Activated T-cell treated with anti-CD3 and anti-CD28 coated beads, Interleukin-2, amount 50 U/mL, for 24 hours (primary cell): ENCODE data around the gene OR5J2.
"Not testable (repeated sequence)": the region's sequence is repeated elsewhere in the genome, so short reads cannot be mapped to it uniquely, and the experiment has no call there.

Experiments
- DNase-seq: peaks from one replicate; pipeline ENCODE4 v3.0.0-alpha.2; 2020
- H3K27ac Mint-ChIP-seq: 2 replicates; pipeline ENCODE4 v1.8.0; 2020; ENCODE audit warnings: mild to moderate bottlenecking, mixed read lengths
- H3K27me3 Mint-ChIP-seq: 2 replicates; pipeline ENCODE4 v1.8.0; 2020; ENCODE audit warnings: mixed read lengths
- H3K36me3 Mint-ChIP-seq: 2 replicates; pipeline ENCODE4 v1.8.0; 2020; ENCODE audit warnings: low read depth, mixed read lengths
- H3K4me1 Mint-ChIP-seq: 2 replicates; pipeline ENCODE4 v1.8.0; 2020; ENCODE audit warnings: low read depth, mixed read lengths
- H3K4me3 Mint-ChIP-seq: 2 replicates; pipeline ENCODE4 v1.8.0; 2020; ENCODE audit warnings: mild to moderate bottlenecking, moderate library complexity, mixed read lengths
- H3K9me3 Mint-ChIP-seq: 2 replicates; pipeline ENCODE4 v1.8.0; 2020; ENCODE audit warnings: mixed read lengths

OR5J2 gene

DNA sequence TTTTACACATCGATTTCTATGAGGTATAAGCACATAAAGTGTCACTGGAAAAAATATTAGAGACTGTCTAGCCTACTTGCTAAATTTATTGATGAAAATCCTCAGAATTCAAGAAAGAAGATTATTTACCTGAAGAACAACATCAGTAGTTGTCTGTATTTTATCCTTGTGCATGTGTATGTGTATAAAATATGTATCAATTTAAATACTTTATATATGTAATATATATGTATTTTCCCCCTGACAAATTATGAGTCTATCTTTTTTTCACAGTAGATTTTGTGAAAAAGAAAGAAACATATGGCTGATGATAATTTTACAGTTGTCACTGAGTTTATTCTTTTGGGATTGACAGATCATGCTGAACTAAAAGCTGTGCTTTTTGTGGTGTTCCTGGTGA is at the start of gene OR5J2:
Gene OR5J2, plus strand, starts transcription at position 301 of the 400 bp plus-strand sequence. Its CDS starts 0 bp downstream, at position 301.
- no peaks in the 10 kb centered on the region for H3K4me1 Mint-ChIP-seq
- H3K36me3 Mint-ChIP-seq = no peaks in the 10 kb centered on the region
- no peaks in the 10 kb centered on the region for H3K27me3 Mint-ChIP-seq
- peaks cover 11% of the 10 kb centered on the region for H3K9me3 Mint-ChIP-seq
- no peak for DNase-seq
- H3K27ac Mint-ChIP-seq = no peak within 1 kb of the TSS
- H3K4me3 Mint-ChIP-seq = no peak within 1 kb of the TSS

GRCh38 chr11:56140151-56140661 is 36.2 kb upstream of the OR5J2 start, which contains the start of gene OR8J3:
OR8J3 (minus strand) TSS chr11:56140201; CDS start chr11:56137718, 2,483 bp downstream.
- Mint-ChIP-seq H3K27ac (no peak within 1 kb of the TSS), H3K9me3 (peaks cover 25% of the 10 kb centered on the region), H3K4me1 (no peaks in the 10 kb centered on the region), H3K36me3 (no peaks in the 10 kb centered on the region), H3K27me3 (no peaks in the 10 kb centered on the region), H3K4me3 (no peak within 1 kb of the TSS)
- no peak for DNase-seq

- H3K4me3 Mint-ChIP-seq, H3K4me1 Mint-ChIP-seq, DNase-seq, H3K27me3 Mint-ChIP-seq, H3K36me3 Mint-ChIP-seq, H3K27ac Mint-ChIP-seq: not testable (repeated sequence)
- H3K9me3 Mint-ChIP-seq = peaks cover 14% of the 10 kb centered on the region
Measured at GRCh38 chr11:56143681-56144080, 32.7 kb upstream of the OR5J2 start.

DNA sequence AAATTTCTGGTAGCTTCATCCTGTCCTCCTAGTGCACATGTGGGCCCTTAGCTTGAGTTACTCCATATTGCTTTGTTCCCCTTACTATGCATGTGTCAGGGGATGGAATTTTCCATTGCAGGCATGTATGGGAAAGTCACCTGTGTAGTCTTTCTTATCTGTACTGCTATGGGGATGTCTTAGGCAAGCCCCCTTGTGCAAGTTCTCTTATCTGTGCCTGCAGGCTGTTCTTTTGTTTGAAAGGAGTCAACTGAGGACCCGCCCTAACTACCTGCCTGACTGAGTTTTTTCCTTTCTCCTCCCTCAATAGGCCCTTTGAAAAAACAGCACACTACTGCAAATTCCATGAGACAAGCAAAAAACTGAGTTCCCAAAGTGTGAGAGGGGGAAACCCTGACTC is 25.0 kb upstream of the OR5J2 start:
- Mint-ChIP-seq H3K27ac (no peak overlapping the region), H3K36me3 (no peaks in the 10 kb centered on the region), H3K4me3 (no peak overlapping the region), H3K9me3 (peaks cover 30% of the 10 kb centered on the region), H3K27me3 (no peaks in the 10 kb centered on the region), H3K4me1 (no peaks in the 10 kb centered on the region)
- DNase-seq = no peak

DNA sequence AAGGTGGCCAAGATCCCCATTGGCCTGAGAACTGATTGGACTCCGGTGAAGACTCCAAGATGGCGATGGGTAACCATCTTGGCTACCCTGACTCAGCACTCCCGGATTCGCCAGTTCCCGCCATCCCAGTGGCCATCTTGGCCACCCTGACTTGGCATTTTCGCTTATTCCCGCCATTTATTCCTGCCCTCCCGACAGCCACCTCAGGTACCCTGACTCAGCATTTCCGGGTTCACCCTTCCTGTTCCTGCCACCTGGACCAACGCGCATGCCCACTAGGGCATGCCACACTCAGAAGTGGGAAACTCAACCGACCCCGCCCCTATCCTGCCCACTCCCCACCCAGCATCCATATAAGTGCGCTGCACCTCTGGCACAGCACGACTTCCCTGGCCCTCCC is 24.1 kb upstream of the OR5J2 start:
- H3K27ac Mint-ChIP-seq = no peak overlapping the region
- DNase-seq = no peak
- no peaks in the 10 kb centered on the region for H3K4me1 Mint-ChIP-seq
- H3K9me3 Mint-ChIP-seq = peaks cover 35% of the 10 kb centered on the region
- H3K36me3 Mint-ChIP-seq = no peaks in the 10 kb centered on the region
- H3K27me3 Mint-ChIP-seq = no peaks in the 10 kb centered on the region
- H3K4me3 Mint-ChIP-seq = no peak overlapping the region

DNA sequence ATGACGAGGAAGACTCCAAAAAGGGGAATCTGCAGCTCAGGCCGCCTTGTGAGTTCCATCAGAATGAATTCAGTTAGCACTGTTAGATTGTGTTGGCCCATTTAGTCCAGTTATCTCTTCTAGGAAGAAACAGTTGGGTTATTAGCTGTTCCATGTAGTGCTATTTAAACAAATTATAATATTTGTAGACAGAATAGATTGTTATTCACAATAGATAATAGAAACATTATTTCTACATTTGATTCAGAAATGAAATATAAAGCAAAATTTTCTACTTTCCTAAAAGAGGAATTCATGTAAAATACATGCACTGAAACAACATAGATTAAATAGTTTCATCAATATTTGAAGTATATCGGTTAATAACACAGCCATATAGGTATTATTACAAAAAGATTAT is 16.2 kb upstream of the OR5J2 start, which contains the start of gene OR8K5:
Gene OR8K5, minus strand, starts transcription at position 101 of the 400 bp plus-strand sequence. Its CDS starts 0 bp downstream, at position 101.
- H3K27me3 Mint-ChIP-seq = no peaks in the 10 kb centered on the region
- no peaks in the 10 kb centered on the region for H3K36me3 Mint-ChIP-seq
- H3K4me3 Mint-ChIP-seq = no peak within 1 kb of the TSS
- no peaks in the 10 kb centered on the region for H3K4me1 Mint-ChIP-seq
- H3K27ac Mint-ChIP-seq = no peak within 1 kb of the TSS
- peaks cover 31% of the 10 kb centered on the region for H3K9me3 Mint-ChIP-seq
- DNase-seq = no peak

GRCh38 chr11:56163804-56164203 is 12.6 kb upstream of the OR5J2 start:
- H3K9me3 Mint-ChIP-seq = peaks cover 23% of the 10 kb centered on the region
- no peaks in the 10 kb centered on the region for H3K27me3 Mint-ChIP-seq
- no peak for DNase-seq
- no peak overlapping the region for H3K4me3 Mint-ChIP-seq
- no peaks in the 10 kb centered on the region for H3K4me1 Mint-ChIP-seq
- no peaks in the 10 kb centered on the region for H3K36me3 Mint-ChIP-seq
- H3K27ac Mint-ChIP-seq = no peak overlapping the region

DNA sequence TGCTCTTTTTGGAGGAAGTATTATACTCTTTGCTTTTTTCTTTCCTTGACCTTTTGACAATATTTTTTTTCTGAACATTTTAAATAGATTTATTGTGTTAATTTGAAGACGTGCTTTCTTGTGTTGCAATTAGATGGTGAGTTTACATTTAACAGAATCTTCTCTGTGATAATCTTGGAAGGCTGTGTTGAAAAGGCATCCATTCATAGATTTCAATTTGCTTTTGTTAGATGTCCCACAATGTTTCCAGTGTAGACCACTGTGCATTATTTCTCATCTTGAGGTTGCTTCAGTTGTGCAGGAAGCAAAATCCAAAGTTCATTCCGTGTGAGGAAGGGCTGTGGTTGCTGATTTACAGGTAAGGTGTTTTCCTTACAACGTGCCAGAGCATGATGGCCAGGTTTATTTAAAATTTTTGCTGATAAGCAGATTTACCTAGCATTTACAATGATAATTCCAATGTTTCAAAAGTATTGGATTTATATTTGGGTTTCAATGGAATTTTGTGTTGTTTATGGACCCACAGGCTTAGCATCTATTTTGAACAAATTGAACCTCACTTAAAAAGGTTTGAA is 4.1 kb upstream of the OR5J2 start:
- H3K27me3 Mint-ChIP-seq = no peaks in the 10 kb centered on the region
- H3K27ac Mint-ChIP-seq = no peak overlapping the region
- H3K4me3 Mint-ChIP-seq = no peak overlapping the region
- no peaks in the 10 kb centered on the region for H3K4me1 Mint-ChIP-seq
- H3K36me3 Mint-ChIP-seq = no peaks in the 10 kb centered on the region
- H3K9me3 Mint-ChIP-seq = peaks cover 12% of the 10 kb centered on the region
- DNase-seq = no peak

GRCh38 chr11:56183459-56183858 is 7.0 kb downstream of the OR5J2 start:
- no peaks in the 10 kb centered on the region for H3K27me3 Mint-ChIP-seq
- no peaks in the 10 kb centered on the region for H3K36me3 Mint-ChIP-seq
- peaks cover 26% of the 10 kb centered on the region for H3K9me3 Mint-ChIP-seq
- no peak overlapping the region for H3K4me3 Mint-ChIP-seq
- DNase-seq = no peak
- H3K27ac Mint-ChIP-seq = no peak overlapping the region
- H3K4me1 Mint-ChIP-seq = no peaks in the 10 kb centered on the region

DNA sequence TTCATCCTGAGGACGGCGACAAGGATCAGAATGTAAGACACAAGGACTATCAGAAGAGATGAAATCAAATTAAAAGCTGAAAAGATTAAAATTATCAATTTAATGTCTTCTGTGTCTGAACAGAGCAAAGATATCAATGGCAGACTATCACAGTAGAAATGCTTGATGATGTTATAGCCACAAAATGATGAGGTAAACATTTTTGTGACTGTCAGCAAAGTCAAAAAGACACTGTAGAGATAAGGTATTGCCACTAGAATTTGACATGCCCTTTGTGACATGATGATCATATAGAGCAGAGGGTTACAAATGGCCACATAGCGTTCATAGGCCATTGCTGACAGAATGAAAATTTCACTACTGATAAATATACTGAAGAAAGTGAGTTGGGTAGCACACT is 12.2 kb downstream of the OR5J2 start:
- no peak overlapping the region for H3K4me3 Mint-ChIP-seq
- no peak overlapping the region for H3K27ac Mint-ChIP-seq
- no peaks in the 10 kb centered on the region for H3K36me3 Mint-ChIP-seq
- H3K9me3 Mint-ChIP-seq = peaks cover 23% of the 10 kb centered on the region
- H3K4me1 Mint-ChIP-seq = no peaks in the 10 kb centered on the region
- DNase-seq = no peak
- no peaks in the 10 kb centered on the region for H3K27me3 Mint-ChIP-seq

GRCh38 chr11:56196705-56197104 is 20.3 kb downstream of the OR5J2 start:
- H3K9me3 Mint-ChIP-seq = peaks cover 7% of the 10 kb centered on the region
- H3K4me3 Mint-ChIP-seq = no peak overlapping the region
- H3K36me3 Mint-ChIP-seq = no peaks in the 10 kb centered on the region
- no peak for DNase-seq
- no peak overlapping the region for H3K27ac Mint-ChIP-seq
- no peaks in the 10 kb centered on the region for H3K27me3 Mint-ChIP-seq
- H3K4me1 Mint-ChIP-seq = no peaks in the 10 kb centered on the region

DNA sequence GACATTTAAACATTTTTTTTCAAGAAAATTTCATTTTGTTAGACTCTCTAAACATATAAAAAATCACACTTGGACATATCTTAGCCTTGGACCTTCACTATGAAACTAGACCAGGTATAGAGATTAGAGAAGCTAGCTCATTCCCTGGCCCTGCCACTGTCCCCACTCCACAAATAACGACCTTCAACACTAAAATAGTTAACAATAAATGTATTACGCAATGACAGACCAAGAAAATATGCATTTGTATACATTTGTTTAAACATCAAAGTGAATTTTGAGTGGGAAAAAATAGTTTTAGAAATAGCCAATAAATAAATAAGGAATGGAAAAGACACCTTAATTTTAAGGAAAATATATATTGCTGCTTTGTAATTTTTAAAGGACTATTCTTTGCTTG is 20.9 kb downstream of the OR5J2 start:
- Mint-ChIP-seq H3K9me3 (peaks cover 7% of the 10 kb centered on the region), H3K27me3 (no peaks in the 10 kb centered on the region), H3K27ac (no peak overlapping the region), H3K36me3 (no peaks in the 10 kb centered on the region), H3K4me3 (no peak overlapping the region), H3K4me1 (no peaks in the 10 kb centered on the region)
- no peak for DNase-seq

GRCh38 chr11:56207790-56208189 is 31.4 kb downstream of the OR5J2 start:
- Mint-ChIP-seq H3K9me3 (peaks cover 23% of the 10 kb centered on the region), H3K27ac (no peak overlapping the region), H3K4me3 (no peak overlapping the region), H3K36me3 (no peaks in the 10 kb centered on the region), H3K27me3 (no peaks in the 10 kb centered on the region), H3K4me1 (no peaks in the 10 kb centered on the region)
- no peak for DNase-seq

DNA sequence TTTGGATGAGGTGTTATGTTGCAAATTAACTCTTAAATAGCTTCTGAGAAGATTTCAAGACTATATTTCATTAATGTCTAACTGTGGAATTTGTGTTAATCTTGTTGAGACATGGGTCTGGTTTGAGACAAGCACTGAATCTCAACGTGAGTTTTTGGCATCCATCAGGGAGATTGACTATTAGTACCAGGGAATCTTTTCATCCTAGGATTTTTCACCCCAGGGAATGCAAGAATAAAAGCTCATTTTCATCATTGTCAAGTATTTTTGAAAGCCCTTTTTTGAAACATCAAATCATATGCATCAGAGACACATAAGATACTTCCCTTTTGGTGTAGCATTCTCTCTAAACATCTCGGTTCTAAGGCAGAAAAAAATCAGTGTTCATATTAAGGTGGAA is 38.1 kb downstream of the OR5J2 start:
- Mint-ChIP-seq H3K9me3 (peaks cover 39% of the 10 kb centered on the region), H3K36me3 (no peaks in the 10 kb centered on the region), H3K27me3 (no peaks in the 10 kb centered on the region), H3K27ac (no peak overlapping the region), H3K4me3 (no peak overlapping the region), H3K4me1 (no peaks in the 10 kb centered on the region)
- DNase-seq = no peak

DNA sequence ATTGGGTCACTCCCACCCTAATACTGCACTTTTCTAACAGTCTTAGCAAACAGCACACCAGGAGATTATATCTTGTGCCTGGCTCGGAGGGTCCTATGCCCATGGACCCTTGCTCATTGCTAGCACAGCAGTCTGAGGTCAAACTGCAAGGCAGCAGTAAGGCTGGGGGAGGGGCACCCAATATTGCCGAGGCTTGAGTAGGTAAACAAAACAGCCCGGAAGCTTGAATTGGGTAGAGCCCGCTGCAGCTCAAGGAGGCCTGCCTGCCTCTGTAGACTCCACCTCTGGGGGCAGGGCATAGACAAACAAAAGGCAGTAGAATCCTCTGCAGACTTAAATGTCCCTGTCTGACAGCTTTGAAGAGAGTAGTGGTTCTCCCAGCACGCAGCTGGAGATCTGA is 43.3 kb downstream of the OR5J2 start:
- not testable (repeated sequence) for DNase-seq, H3K4me1 Mint-ChIP-seq, H3K36me3 Mint-ChIP-seq, H3K27me3 Mint-ChIP-seq, H3K27ac Mint-ChIP-seq, H3K4me3 Mint-ChIP-seq
- peaks cover 42% of the 10 kb centered on the region for H3K9me3 Mint-ChIP-seq
